GM18519 (cell line): Measurements from ENCODE around the gene UTP11.

Experiments used
- ATAC-seq: cut with Tn5 transposase; IDR thresholded peaks from one replicate; pipeline ENCODE4 v1.9.1; 2021; ENCODE audit warnings: mild to moderate bottlenecking, moderate library complexity; ENCODE audit not compliant: unreplicated experiment, low FRiP score

Gene UTP11

GRCh38 chr1:38068220-38068979 is 55.9 kb downstream of the UTP11 start:
- ATAC-seq = no peak

GRCh38 chr1:38068980-38069340 is 56.4 kb downstream of the UTP11 start:
- no peak for ATAC-seq

- ATAC-seq = no peak
Measured at GRCh38 chr1:38071312-38072256, 59.0 kb downstream of the UTP11 start.

GRCh38 chr1:38072858-38073257 is 60.3 kb downstream of the UTP11 start:
- ATAC-seq = no peak

DNA sequence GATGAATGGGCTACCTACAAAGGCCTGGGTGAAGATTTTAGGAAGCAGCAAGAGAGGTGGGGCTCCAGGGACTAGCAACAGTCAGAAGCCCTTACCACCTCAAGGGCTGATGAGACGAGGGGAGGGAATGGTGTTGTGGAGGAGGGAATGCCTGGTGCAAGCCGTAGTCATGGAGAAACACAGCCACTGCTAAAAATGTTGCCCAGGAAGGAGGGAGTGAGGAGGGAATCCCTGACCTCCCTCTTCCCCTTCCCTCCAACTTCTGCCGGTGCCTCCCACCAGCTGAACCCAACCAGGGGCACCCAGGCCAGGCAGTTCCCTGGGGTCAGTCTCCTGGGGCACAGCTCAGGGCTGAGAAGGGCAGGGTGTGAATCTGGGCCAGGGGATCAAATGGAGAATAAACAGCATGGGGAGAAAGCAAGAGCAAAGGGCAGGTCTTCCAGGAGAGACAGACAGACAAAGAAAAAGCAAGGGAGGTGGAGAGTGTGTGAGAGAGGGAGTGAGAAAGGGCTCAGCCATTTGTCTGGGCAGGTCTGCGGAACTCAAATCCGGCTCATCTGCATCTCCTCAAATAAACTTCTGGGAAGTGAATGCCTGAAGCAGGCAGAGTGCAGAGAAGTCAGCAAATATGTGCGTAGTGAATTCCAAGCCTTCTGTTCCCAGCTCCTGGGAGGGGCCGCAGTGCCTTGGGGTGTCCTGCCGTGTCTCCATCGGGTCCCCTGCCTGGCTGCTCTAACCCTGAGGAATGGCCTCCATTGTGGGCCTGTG is 61.2 kb downstream of the UTP11 start:
- no peak for ATAC-seq

- no peak for ATAC-seq
Measured at GRCh38 chr1:38074302-38074677, 61.8 kb downstream of the UTP11 start.
